BJ (cell line): ENCODE measurements around the gene MFAP2. TPM values are rescaled to one million over a fixed set of nuclear protein-coding genes. Genes with fewer than 3 reads are reported as not detected.

Source experiments
- CTCF ChIA-PET: fragments of 350-600 bp; formaldehyde crosslinking; extraction: SDS; loops from one replicate; lab custom pipeline; 2021; ENCODE audit warnings: antibody characterized with exemption, inconsistent platforms; lab: Yijun Ruan, JAX
- POLR2A ChIA-PET: fragments of 300-600 bp; sonication (Branson Sonifier 250); formaldehyde crosslinking; extraction: SDS; loops from one replicate; lab custom pipeline; 2021; ENCODE audit warnings: antibody characterized with exemption; lab: Charles Lee
- DNase-seq: peaks from one replicate; pipeline ENCODE4 v3.0.0-alpha.2; 2011; ENCODE audit warnings: low read depth
- H3K27me3 ChIP-seq: 2 replicates; pipeline ENCODE4 v1.6.0; 2011; ENCODE audit warnings: low read length; ENCODE audit not compliant: control insufficient read depth, insufficient read depth
- H3K36me3 ChIP-seq: 2 replicates; pipeline ENCODE4 v1.5.1; 2011; ENCODE audit warnings: low read length; ENCODE audit not compliant: control insufficient read depth, insufficient read depth
- H3K4me3 ChIP-seq: 2 replicates; pipeline ENCODE4 v1.5.1; 2011; ENCODE audit warnings: low read depth, mild to moderate bottlenecking, control low read depth, low read length
- polyA plus RNA-seq: library from polyadenylated mRNA; depleted of rRNA; stranded (reverse); fragments of >200 nt; gene quantifications from 2 replicates; pipeline ENCODE4 v1.2.3, GENCODE V29; 2011
- TF ChIP-seq, protein P1 (sequence below): IDR thresholded peaks from 2 replicates; pipeline ENCODE4 v1.5.1; 2011; ENCODE audit warnings: low read depth, mild to moderate bottlenecking, control low read depth, inconsistent platforms, low read length, moderate library complexity; ENCODE audit not compliant: insufficient read depth

Gene MFAP2
- polyA plus RNA-seq, 1 experiment: 115 TPM

DNA sequence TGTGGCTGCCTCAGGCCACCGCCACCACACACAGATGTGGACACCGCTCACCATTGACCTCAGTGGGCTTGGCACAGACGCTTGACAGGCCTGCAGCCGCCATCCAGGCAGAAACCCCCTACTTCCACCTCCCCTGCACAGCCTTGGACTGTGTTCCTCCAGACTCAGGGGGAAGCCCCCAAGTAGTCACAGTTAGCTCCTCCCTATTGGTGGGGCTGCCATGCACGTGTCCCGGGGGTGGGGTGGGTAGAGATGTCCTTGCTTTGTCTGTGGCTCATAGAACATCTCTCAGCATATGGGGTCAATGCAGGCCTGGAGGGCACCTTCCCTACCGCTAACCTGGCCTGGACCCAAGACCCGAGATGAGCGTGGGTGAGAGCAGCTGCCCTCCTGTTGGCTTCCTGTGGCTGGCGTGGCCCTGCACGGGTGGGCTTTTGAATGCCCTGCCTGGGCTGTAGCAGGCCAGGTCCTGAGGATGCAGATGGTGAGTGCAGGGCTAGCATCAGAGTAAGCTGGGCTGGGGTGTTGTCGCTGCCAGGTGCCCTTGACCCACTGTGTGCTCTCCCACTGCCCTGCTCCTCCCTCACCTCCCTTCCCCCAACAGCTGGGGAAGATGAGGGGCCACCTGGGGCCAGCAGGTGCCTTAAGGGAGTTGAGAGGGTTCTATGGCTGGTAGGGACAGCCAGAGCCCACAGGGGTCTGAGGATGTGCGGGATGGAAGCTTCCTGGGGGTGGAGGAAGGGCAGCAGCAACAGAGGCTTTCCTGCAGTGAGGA, 52.5 kb downstream of the MFAP2 start:
- ChIA-PET POLR2A (no interaction called here), CTCF (no interaction called here)
- no peak overlapping the region for H3K4me3 ChIP-seq
- H3K36me3 ChIP-seq: no peaks in the 10 kb centered on the region
- TF ChIP-seq, protein P1, sequence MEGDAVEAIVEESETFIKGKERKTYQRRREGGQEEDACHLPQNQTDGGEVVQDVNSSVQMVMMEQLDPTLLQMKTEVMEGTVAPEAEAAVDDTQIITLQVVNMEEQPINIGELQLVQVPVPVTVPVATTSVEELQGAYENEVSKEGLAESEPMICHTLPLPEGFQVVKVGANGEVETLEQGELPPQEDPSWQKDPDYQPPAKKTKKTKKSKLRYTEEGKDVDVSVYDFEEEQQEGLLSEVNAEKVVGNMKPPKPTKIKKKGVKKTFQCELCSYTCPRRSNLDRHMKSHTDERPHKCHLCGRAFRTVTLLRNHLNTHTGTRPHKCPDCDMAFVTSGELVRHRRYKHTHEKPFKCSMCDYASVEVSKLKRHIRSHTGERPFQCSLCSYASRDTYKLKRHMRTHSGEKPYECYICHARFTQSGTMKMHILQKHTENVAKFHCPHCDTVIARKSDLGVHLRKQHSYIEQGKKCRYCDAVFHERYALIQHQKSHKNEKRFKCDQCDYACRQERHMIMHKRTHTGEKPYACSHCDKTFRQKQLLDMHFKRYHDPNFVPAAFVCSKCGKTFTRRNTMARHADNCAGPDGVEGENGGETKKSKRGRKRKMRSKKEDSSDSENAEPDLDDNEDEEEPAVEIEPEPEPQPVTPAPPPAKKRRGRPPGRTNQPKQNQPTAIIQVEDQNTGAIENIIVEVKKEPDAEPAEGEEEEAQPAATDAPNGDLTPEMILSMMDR: no peak
- no peaks in the 10 kb centered on the region for H3K27me3 ChIP-seq
- DNase-seq: no peak

DNA sequence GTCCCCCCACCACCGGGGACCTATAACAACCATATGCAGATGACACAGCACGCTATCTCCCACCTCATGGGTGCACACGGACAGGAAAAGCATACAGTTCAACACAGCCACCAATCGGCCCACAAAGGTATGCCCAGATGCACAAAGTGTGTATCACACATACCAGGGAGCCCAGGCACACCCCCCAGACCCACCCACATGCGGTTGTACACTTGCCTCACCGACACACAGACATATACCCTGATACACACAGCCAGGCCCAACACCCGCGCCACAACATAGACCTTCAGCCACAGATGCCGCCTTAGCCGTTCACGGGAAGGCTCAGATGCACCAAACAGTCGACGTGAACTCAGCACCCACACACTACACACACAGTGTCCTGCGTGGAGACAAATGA, 53.2 kb downstream of the MFAP2 start:
- Histone ChIP-seq H3K4me3 (no peak overlapping the region), H3K27me3 (no peaks in the 10 kb centered on the region), H3K36me3 (no peaks in the 10 kb centered on the region)
- no peak for DNase-seq
- TF ChIP-seq, protein P1: no peak
- POLR2A ChIA-PET: no interaction called here
- CTCF ChIA-PET: no interaction called here

DNA sequence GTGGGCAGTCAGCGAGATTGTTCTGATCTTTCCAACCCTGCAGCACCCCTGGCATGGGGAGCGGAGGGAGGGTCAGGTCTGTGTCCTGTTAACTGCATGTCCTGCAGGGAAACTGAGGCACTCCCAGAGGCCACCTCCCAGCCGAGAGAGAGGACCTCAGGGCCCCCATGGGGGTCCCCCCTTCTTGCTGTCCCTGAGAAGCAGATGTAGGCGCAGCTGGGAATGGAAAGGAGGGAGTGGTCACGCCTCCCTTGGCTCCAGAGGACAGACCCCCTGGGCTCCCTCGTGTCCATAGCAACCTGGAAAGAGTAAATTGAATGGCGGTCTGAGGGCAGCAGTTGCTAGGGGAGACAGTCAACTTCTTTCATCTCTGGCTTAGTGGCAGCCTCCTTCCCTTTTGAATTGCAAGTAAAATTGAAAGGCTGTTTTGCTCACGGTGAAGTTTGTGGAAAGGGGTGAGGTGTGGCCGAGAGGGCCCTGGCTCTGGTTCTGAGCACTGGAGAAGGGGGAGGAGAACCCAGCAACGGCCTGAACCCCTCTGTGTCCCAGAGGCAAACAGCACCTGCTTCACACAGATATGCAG, 53.8 kb downstream of the MFAP2 start:
- no peaks in the 10 kb centered on the region for H3K36me3 ChIP-seq
- no peak for DNase-seq
- no peak overlapping the region for H3K4me3 ChIP-seq
- ChIA-PET CTCF (interaction anchor here (1.0 kb wide), 1 partner anchor 11 kb away, joined by 3 read pairs; no protein-coding TSS in a partner anchor), POLR2A (no interaction called here)
- no peaks in the 10 kb centered on the region for H3K27me3 ChIP-seq
- TF ChIP-seq, protein P1: no peak

DNA sequence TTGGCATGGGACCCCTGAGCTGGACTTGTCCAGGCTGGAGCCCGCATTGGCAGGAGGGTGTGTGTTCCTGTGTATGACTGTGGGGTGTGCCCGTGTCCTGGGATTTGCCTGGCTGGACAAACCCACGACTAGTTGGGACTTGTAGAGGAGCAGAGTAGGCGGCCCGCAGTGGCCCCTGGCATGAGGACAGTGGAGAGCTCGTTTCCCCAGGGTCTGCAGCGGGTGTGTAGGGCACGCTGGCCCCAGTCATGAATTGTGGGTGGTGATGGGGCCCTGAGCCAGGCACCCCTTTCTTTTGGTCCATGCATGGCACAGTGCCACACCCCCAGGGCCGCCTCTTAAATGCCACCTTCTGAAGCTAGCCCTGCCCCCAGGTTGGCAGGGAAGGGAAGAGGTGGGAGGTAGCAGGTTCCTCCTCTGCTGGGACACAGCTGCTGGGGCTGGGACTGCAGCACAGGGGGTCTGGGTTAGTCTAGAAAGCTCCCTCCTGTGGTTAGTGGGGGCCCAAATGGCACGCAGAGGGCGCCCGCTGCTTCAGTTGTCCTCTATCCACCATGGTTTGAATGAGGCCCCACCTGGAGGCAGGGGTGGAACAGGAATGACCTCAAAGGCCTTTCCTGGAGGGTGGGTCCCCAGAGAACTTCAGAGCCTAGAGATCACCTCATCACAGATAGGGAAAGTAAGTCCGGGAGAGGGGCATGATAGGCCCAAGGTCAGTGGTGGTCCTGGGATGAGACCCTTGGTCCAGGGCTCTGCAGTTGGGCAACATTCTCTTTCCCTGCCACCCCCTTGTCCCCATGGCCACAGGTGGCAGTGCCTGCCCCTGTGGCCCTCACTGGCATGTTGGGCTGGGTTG, 54.6 kb downstream of the MFAP2 start:
- H3K27me3 ChIP-seq: no peaks in the 10 kb centered on the region
- no peak for DNase-seq
- ChIA-PET CTCF (interaction anchor here (0.8 to 1.1 kb wide), 3 partner anchors 11 to 225 kb away, joined by 3 read pairs; no protein-coding TSS in a partner anchor), POLR2A (no interaction called here)
- TF ChIP-seq, protein P1: no peak
- no peaks in the 10 kb centered on the region for H3K36me3 ChIP-seq
- no peak overlapping the region for H3K4me3 ChIP-seq
